ENCODE results near the gene PDK3. TPM values are rescaled to one million over a fixed set of nuclear protein-coding genes. Genes with fewer than 3 reads are reported as not detected.

The PDK3 gene
- total RNA-seq, 1 donor from 2014 or later, result 30.4 TPM

- Mint-ChIP-seq H3K27ac (no peak overlapping the region), H3K27me3 (no peaks in the 10 kb centered on the region), H3K4me1 (ENCODE audit: unreplicated experiment) (peaks cover 10% of the 10 kb centered on the region), H3K4me3 (no peak overlapping the region), H3K9me3 (no peaks in the 10 kb centered on the region), H3K36me3 (peaks cover 6% of the 10 kb centered on the region)
- TF ChIP-seq, protein P1, sequence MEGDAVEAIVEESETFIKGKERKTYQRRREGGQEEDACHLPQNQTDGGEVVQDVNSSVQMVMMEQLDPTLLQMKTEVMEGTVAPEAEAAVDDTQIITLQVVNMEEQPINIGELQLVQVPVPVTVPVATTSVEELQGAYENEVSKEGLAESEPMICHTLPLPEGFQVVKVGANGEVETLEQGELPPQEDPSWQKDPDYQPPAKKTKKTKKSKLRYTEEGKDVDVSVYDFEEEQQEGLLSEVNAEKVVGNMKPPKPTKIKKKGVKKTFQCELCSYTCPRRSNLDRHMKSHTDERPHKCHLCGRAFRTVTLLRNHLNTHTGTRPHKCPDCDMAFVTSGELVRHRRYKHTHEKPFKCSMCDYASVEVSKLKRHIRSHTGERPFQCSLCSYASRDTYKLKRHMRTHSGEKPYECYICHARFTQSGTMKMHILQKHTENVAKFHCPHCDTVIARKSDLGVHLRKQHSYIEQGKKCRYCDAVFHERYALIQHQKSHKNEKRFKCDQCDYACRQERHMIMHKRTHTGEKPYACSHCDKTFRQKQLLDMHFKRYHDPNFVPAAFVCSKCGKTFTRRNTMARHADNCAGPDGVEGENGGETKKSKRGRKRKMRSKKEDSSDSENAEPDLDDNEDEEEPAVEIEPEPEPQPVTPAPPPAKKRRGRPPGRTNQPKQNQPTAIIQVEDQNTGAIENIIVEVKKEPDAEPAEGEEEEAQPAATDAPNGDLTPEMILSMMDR (conservative IDR thresholded peaks at IDR 0.05), result no peak
- no peak for DNase-seq (ENCODE audit: extremely low spot score, unreplicated experiment)
Observed at GRCh38 chrX:24487571-24487970, 22.5 kb downstream of the PDK3 start.

DNA sequence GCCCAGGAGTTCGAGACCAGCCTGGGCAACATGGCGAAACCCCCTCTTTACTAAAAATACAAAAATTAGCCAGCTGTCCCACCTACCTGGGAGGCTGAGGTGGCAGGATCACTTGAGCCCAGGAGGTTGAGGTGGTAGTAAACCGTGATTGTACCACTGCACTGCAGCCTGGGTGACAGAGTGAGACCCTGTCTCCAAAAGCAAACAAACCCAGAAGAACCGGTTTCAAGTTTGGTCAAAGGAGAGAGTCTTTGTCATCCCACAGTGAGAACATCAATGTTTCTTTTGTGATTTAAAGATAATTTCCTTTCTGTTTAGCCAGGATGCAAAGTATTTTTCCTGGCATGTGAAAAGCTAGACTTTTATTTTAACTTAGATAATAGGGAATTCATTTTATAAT is 26.7 kb downstream of the PDK3 start:
- H3K4me3 Mint-ChIP-seq, result no peak overlapping the region
- H3K27ac Mint-ChIP-seq, result no peak overlapping the region
- TF ChIP-seq, protein P1 (conservative IDR thresholded peaks at IDR 0.05), result no peak

GRCh38 chrX:24493740-24494581 is 28.9 kb downstream of the PDK3 start:
- no peaks in the 10 kb centered on the region for H3K36me3 Mint-ChIP-seq
- peaks cover 26% of the 10 kb centered on the region for H3K4me1 Mint-ChIP-seq (ENCODE audit: unreplicated experiment)
- no peak overlapping the region for H3K4me3 Mint-ChIP-seq

More for the DNA sequence above, 26.7 kb downstream of the PDK3 start:
- Mint-ChIP-seq H3K36me3 (no peaks in the 10 kb centered on the region), H3K4me1 (ENCODE audit: unreplicated experiment) (peaks cover 26% of the 10 kb centered on the region), H3K27me3 (no peaks in the 10 kb centered on the region), H3K9me3 (no peaks in the 10 kb centered on the region)
- no peak for DNase-seq (ENCODE audit: extremely low spot score, unreplicated experiment)

DNA sequence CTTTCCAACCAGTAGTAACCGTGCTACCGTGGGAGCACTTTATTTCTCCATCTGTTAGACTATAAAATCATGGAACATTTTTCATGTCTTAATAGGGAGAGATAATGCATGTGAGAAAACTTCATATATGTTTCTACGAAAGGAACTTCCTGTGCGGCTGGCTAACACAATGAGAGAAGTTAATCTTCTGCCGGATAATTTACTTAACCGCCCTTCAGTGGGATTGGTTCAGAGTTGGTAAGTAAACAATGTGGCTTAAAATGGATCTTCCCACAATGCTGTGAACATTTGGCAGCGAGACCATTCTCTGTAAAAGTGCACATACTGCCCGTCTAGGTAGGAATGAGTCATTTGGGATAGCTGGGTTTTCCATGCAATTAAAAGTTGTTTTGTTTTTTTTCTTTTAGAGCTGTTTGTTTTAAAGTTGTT is 29.6 kb downstream of the PDK3 start:
- H3K27me3 Mint-ChIP-seq, result no peaks in the 10 kb centered on the region
- no peaks in the 10 kb centered on the region for H3K36me3 Mint-ChIP-seq
- TF ChIP-seq, protein P1 (conservative IDR thresholded peaks at IDR 0.05), result no peak
- peaks cover 26% of the 10 kb centered on the region for H3K4me1 Mint-ChIP-seq (ENCODE audit: unreplicated experiment)
- DNase-seq (ENCODE audit: extremely low spot score, unreplicated experiment), result no peak
- no peak overlapping the region for H3K4me3 Mint-ChIP-seq
- no peaks in the 10 kb centered on the region for H3K9me3 Mint-ChIP-seq
- H3K27ac Mint-ChIP-seq, result no peak overlapping the region

More at GRCh38 chrX:24493740-24494581, 28.9 kb downstream of the PDK3 start:
- DNase-seq (ENCODE audit: extremely low spot score, unreplicated experiment), result no peak
- Mint-ChIP-seq H3K27me3 (no peaks in the 10 kb centered on the region), H3K27ac (no peak overlapping the region), H3K9me3 (no peaks in the 10 kb centered on the region)
- TF ChIP-seq, protein P1 (conservative IDR thresholded peaks at IDR 0.05), result no peak

DNA sequence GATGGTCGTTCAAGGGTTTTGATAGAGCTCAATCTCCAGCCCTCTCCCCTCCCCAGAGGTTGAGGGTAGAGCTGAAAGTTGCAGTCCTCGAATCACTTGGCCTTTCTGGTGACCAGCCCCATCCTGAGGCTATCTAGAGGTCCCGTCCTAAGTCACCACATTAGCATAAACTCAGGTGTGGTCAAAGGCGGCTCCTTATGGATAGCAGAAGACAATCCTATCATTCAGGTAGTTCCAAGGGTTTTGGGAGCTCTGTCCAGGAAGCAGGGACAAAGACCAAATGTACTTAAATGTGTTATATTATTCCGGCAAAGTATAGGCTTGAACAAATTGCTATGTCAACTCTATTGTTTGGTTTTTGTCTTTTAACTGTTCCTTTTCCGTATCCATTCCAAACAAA is 30.6 kb downstream of the PDK3 start:
- Mint-ChIP-seq H3K36me3 (no peaks in the 10 kb centered on the region), H3K27ac (no peak overlapping the region), H3K27me3 (no peaks in the 10 kb centered on the region), H3K9me3 (no peaks in the 10 kb centered on the region), H3K4me1 (ENCODE audit: unreplicated experiment) (peaks cover 26% of the 10 kb centered on the region), H3K4me3 (no peak overlapping the region)
- TF ChIP-seq, protein P1 (conservative IDR thresholded peaks at IDR 0.05), result no peak
- DNase-seq (ENCODE audit: extremely low spot score, unreplicated experiment), result no peak
